ENCODE data around the gene ITPR2.
"Not testable (repeated sequence)": the region's sequence is repeated elsewhere in the genome, so short reads cannot be mapped to it uniquely, and the experiment has no call there.

ITPR2 gene

DNA sequence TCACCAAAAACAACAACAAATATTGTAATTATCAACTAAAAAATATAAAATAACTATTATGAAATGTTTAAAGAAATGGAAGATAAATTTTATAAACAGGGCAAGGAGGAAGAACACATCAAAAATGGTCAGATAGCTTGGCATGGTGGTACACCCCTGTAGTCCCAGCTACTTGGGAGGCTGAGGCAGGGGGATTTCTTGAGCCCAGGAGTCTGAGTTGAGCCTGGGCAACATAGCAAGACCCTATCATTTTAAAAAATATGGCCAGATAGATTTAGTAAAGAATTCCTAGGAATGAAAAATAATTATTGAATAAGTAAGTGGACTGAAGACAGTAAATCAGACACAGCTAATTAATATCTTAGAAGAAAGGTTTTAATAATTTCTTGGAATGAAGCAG lies 32.6 kb downstream of the ITPR2 start:
- no peaks in the 10 kb centered on the region for H3K9me3 Mint-ChIP-seq
- H3K27me3 Mint-ChIP-seq, result no peaks in the 10 kb centered on the region
- no peak for DNase-seq (ENCODE audit: low spot score in 2 of 2)
- H3K27ac Mint-ChIP-seq, result no peak overlapping the region
- H3K36me3 Mint-ChIP-seq, result peaks cover 5% of the 10 kb centered on the region
- ATAC-seq (ENCODE audit: low read depth), result no peak
- H3K4me3 Mint-ChIP-seq, result no peak overlapping the region
- peaks cover 23% of the 10 kb centered on the region for H3K4me1 Mint-ChIP-seq

DNA sequence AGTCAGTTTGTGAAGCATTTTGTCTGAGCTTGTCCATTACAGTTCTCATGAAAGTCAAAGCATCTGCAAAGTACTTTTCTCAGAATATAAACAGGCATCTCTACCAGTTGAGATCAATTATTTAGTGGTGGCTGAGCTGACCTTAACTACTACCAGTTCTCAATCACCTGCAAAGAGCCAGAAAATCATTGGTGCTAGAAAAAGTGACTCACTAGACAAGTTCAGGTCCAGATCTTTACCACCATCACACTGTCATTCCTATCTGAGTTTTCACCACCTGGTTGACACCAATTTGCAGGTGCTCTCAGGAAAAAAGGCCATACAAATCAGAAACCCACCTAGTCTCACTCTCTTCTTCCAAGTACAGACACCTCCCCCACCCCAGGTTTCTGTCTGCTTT lies 33.3 kb downstream of the ITPR2 start:
- Mint-ChIP-seq H3K4me1 (peaks cover 22% of the 10 kb centered on the region), H3K36me3 (peaks cover 5% of the 10 kb centered on the region), H3K27ac (peak overlapping the region; percentile 39), H3K9me3 (no peaks in the 10 kb centered on the region), H3K27me3 (no peaks in the 10 kb centered on the region), H3K4me3 (no peak overlapping the region)
- DNase-seq (ENCODE audit: low spot score in 2 of 2), result no peak
- ATAC-seq (ENCODE audit: low read depth), result no peak

DNA sequence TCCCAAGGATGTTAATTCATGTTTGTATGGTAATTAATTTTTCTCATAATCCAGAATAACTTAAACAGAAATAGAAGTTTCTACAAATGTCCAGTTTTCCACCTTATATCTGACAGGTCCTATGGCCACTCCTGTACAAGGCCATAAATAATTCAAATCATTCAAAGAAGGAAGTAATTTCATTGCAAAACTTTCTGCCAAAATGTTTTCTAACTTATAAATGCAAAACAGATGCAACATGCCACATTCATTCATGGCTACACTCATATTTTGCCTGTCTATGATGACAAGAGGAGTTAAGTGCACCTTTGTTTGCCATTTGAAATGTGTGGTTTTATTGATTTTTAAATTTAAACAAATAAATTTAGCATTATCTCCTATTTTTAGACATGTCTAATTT lies 34.4 kb downstream of the ITPR2 start:
- Mint-ChIP-seq H3K36me3 (peaks cover 5% of the 10 kb centered on the region), H3K4me1 (peaks cover 22% of the 10 kb centered on the region), H3K27ac (peak overlapping the region; percentile 8), H3K27me3 (no peaks in the 10 kb centered on the region), H3K4me3 (no peak overlapping the region), H3K9me3 (no peaks in the 10 kb centered on the region)
- DNase-seq (ENCODE audit: low spot score in 2 of 2) (no peak), ATAC-seq (ENCODE audit: low read depth) (peak; percentile 17)

DNA sequence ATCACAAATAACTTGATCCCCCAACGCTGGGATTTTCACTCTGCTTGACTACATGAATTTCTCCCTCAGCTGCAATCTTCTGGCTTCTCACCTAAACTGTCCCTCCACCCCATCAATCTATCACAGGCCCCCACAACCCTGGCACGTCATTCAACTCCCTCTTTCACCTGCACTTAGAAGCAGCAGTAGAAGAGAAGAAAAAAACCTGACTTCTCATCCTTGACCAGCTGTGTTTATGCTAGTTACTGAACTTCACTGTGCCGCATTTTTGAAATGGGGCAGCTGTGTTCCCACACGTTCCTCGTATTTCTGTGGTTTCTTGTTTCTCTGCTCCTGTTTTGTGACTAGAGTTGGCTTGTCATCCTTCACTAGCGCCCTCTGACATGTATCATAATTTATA lies 35.0 kb downstream of the ITPR2 start:
- Mint-ChIP-seq H3K4me1 (peaks cover 17% of the 10 kb centered on the region), H3K36me3 (peaks cover 5% of the 10 kb centered on the region), H3K9me3 (no peaks in the 10 kb centered on the region), H3K27ac (peak overlapping the region; percentile 8), H3K4me3 (no peak overlapping the region), H3K27me3 (no peaks in the 10 kb centered on the region)
- ATAC-seq (ENCODE audit: low read depth) (peak; percentile 79), DNase-seq (ENCODE audit: low spot score in 2 of 2) (no peak)

DNA sequence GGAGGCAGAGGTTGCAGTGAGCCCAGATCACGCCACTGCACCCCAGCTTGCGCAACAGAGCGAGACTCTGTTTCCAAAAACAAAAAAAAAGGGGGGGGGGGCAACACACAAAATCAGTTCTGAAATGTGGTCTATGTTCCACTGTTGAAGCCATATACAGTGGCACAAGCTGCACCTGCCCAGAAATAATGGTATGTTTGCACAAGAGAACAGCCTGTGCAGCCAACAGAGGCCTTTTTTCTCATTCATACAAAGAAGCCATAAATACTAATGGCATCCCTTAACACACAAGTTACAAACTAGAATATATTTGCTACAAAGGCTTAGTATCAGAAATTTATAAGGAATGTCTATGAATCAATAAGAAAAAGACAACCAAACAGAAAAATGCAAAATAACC lies 37.1 kb downstream of the ITPR2 start:
- peaks cover 21% of the 10 kb centered on the region for H3K4me1 Mint-ChIP-seq
- no peaks in the 10 kb centered on the region for H3K27me3 Mint-ChIP-seq
- DNase-seq (ENCODE audit: low spot score in 2 of 2), result no peak
- peaks cover 2% of the 10 kb centered on the region for H3K36me3 Mint-ChIP-seq
- no peak overlapping the region for H3K27ac Mint-ChIP-seq
- ATAC-seq (ENCODE audit: low read depth), result no peak
- no peak overlapping the region for H3K4me3 Mint-ChIP-seq
- H3K9me3 Mint-ChIP-seq, result no peaks in the 10 kb centered on the region

DNA sequence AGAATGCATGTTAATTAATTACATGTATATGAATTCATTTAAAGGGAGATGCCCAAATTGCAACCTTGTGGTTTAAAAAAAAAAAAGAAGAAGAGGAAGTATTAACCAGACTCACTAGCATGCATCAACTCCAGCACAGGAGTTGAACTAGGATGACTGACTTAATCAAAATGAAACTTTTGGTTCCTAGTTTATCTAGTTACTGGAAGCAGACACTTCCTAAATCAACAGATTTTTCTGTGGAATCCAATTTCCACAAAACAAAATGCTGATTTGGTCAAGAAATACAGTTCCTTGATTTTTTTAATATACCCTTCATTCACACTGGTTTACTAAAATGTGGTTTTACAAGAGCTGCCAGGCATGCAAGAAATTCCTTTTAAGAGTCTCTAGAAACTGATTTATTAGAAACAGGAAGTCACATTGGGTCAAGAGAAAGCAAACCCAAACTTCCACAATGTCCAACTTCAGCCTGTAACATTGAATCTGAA lies 41.6 kb downstream of the ITPR2 start:
- DNase-seq (ENCODE audit: low spot score in 2 of 2), result peak in 1 of 2 donors; percentile 18
- Mint-ChIP-seq H3K36me3 (peaks cover 11% of the 10 kb centered on the region), H3K27ac (no peak overlapping the region), H3K4me3 (no peak overlapping the region), H3K27me3 (no peaks in the 10 kb centered on the region), H3K9me3 (no peaks in the 10 kb centered on the region), H3K4me1 (peaks cover 14% of the 10 kb centered on the region)
- peak; percentile 95 for ATAC-seq (ENCODE audit: low read depth)

DNA sequence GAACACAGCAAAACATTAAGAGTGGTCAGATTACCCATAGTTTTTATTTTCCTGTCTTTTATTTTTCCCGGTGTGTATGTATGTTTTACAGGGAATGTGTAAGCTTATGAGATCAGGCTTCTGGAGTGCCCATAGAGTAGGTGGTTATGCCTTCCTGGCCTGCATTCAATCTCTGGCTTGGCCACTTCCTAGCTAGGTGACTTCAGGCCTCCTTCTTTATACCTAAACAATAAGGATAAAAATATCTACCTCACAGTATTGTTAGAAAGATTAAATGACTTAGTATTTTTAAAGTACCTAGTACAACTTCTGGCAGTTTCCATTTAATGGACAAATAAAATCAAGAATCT lies 42.4 kb downstream of the ITPR2 start:
- no peaks in the 10 kb centered on the region for H3K27me3 Mint-ChIP-seq
- H3K4me3 Mint-ChIP-seq, result no peak overlapping the region
- H3K36me3 Mint-ChIP-seq, result peaks cover 11% of the 10 kb centered on the region
- no peaks in the 10 kb centered on the region for H3K9me3 Mint-ChIP-seq
- H3K4me1 Mint-ChIP-seq, result peaks cover 14% of the 10 kb centered on the region
- no peak overlapping the region for H3K27ac Mint-ChIP-seq
- no peak for ATAC-seq (ENCODE audit: low read depth)
- no peak for DNase-seq (ENCODE audit: low spot score in 2 of 2)

DNA sequence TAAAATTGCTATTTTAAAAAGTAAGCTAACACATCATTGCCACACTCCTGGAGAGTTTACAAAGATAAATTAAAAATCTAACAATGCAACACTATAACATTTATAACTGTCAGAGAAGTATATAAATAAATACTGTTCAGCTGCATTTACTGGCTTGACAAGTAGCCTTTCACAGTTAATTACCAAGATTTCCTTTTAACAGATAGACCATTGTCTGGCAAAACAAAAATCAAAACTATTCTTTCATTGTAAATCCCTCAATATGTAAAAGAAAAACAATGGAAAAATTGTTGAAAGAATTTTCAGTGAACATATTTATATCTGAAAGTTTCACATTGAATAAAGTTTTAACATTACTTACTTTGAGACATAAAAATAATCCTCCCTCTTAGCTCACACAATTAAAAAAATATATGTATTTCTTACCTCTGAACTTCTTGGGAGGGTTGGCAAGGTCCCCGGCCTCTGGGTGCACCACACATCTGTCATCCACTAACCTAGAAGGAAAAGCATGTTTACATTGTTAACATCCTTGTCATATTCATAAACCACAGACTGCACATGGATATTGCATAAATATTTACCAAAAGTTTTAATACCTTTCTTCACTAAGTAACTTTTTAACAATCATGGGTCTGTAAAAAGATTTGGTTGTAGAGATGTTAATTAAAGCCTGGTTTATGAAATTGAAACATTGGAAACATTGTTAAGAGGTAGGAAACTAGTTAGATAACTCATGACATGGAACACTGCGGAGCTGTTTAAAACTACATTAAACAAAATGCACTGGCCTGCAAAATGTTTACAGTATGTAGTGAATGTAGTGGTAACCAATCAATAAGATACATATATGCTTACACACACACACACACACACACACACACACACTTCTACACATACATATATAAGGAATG lies 43.0 kb downstream of the ITPR2 start:
- no peaks in the 10 kb centered on the region for H3K27me3 Mint-ChIP-seq
- DNase-seq (ENCODE audit: low spot score in 2 of 2) (no peak), ATAC-seq (ENCODE audit: low read depth) (no peak)
- no peak overlapping the region for H3K27ac Mint-ChIP-seq
- no peak overlapping the region for H3K4me3 Mint-ChIP-seq
- peaks cover 11% of the 10 kb centered on the region for H3K36me3 Mint-ChIP-seq
- peaks cover 14% of the 10 kb centered on the region for H3K4me1 Mint-ChIP-seq
- H3K9me3 Mint-ChIP-seq, result no peaks in the 10 kb centered on the region

DNA sequence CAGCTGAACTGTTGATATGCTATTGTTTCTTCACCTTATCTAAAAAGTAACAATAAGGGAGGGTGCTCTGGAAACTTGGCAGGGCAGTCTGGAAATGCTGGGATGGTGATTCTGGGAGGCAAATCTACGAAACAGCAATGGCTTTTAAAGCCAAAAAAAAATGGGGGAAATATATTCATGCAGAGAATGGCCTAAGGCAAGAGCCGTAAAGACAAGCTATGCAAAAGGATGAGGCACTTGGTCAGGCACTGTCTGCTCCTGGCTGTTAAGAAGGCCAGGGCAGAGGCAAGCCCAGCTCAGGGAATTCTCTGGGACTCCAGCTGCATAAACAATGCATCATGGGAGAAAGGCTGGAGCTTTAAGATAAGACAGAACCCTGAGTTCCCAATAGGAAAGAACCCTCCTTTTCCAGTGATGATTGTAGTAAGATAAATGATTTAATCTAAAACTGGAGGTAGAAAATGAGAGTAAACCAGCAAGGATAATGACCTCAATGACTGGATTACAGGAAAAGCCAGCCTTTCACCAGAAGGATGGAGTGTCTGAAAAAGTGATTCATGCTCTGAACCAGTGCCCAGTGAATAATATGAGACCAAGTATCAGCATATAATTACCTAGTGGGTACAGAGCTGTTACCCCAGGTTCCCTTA lies 46.0 kb downstream of the ITPR2 start:
- H3K4me3 Mint-ChIP-seq, result no peak overlapping the region
- ATAC-seq (ENCODE audit: low read depth), result no peak
- no peak overlapping the region for H3K27ac Mint-ChIP-seq
- peaks cover 7% of the 10 kb centered on the region for H3K4me1 Mint-ChIP-seq
- H3K27me3 Mint-ChIP-seq, result no peaks in the 10 kb centered on the region
- no peaks in the 10 kb centered on the region for H3K9me3 Mint-ChIP-seq
- no peak for DNase-seq (ENCODE audit: low spot score in 2 of 2)
- H3K36me3 Mint-ChIP-seq, result peaks cover 18% of the 10 kb centered on the region

DNA sequence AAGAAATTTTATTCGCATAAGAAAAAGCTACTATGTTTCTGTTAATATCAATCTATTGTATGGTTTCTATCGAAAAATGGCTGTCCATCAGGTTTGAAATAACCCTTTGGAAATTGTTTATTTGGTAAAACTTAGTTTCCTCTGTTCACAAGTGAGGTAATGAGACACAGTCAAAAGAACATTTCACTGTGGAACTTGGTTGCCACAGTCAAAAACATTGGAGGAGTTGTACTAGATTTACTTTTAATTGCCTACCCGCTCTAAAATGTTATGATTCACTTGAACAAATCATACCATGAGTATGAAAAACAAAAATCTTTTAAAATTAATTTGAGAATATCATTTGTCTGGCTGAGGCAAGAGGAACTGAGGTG lies 46.5 kb downstream of the ITPR2 start:
- no peak for ATAC-seq (ENCODE audit: low read depth)
- H3K27ac Mint-ChIP-seq, result no peak overlapping the region
- DNase-seq (ENCODE audit: low spot score in 2 of 2), result no peak
- no peak overlapping the region for H3K4me3 Mint-ChIP-seq
- H3K4me1 Mint-ChIP-seq, result peaks cover 7% of the 10 kb centered on the region
- H3K27me3 Mint-ChIP-seq, result no peaks in the 10 kb centered on the region
- no peaks in the 10 kb centered on the region for H3K9me3 Mint-ChIP-seq
- peaks cover 19% of the 10 kb centered on the region for H3K36me3 Mint-ChIP-seq

DNA sequence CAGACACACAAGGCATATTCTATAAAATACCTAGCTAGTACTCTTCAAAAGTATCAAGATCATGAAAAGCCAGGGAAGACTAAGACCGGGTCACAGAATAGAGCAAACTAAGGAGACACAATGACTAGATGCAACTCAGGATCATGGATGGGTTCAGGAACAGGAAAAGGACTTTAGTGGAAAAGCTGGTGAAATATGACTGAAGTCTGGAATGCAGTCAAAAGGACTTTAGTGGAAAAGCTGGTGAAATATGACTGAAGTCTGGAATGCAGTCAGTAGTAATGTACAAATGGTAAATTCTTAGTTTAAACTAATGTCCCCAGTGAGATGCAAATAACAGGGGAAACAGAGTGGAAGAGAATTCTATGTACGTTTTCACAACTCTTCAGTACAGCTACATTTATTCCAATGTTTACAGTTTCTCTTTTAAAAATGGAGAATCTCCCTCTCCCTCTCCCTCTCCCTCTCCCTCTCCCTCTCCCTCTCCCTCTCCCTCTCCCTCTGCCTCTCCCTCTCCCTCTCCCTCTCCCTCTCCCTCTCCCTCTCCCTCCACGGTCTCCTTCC lies 49.1 kb downstream of the ITPR2 start:
- not testable (repeated sequence) for H3K9me3 Mint-ChIP-seq; H3K27ac Mint-ChIP-seq; H3K27me3 Mint-ChIP-seq; DNase-seq (ENCODE audit: low spot score in 2 of 2); H3K4me1 Mint-ChIP-seq; ATAC-seq (ENCODE audit: low read depth); H3K4me3 Mint-ChIP-seq
- peaks cover 33% of the 10 kb centered on the region for H3K36me3 Mint-ChIP-seq

DNA sequence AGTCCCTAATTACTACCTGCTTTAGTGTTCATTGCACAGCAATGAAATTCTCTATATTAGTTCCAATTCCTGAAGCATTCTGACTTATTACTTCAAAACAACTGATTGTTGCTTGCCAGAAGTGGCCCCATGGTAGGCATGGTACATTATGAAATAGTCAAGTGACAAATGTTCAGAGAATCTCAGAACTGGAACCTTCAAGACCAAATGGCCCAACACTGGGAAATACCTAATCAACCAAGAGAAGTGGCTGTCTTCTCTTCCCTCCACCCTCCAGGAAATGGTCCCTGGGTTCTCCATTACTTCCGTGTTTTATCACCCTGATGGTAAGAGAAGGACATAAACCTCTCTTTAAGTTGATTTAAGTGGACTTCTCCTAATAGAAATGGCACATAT lies 49.9 kb downstream of the ITPR2 start:
- DNase-seq (ENCODE audit: low spot score in 2 of 2), result no peak
- Mint-ChIP-seq H3K4me3 (no peak overlapping the region), H3K4me1 (peaks cover 5% of the 10 kb centered on the region), H3K9me3 (peaks cover 2% of the 10 kb centered on the region), H3K36me3 (peaks cover 30% of the 10 kb centered on the region), H3K27ac (no peak overlapping the region), H3K27me3 (no peaks in the 10 kb centered on the region)
- ATAC-seq (ENCODE audit: low read depth), result no peak

DNA sequence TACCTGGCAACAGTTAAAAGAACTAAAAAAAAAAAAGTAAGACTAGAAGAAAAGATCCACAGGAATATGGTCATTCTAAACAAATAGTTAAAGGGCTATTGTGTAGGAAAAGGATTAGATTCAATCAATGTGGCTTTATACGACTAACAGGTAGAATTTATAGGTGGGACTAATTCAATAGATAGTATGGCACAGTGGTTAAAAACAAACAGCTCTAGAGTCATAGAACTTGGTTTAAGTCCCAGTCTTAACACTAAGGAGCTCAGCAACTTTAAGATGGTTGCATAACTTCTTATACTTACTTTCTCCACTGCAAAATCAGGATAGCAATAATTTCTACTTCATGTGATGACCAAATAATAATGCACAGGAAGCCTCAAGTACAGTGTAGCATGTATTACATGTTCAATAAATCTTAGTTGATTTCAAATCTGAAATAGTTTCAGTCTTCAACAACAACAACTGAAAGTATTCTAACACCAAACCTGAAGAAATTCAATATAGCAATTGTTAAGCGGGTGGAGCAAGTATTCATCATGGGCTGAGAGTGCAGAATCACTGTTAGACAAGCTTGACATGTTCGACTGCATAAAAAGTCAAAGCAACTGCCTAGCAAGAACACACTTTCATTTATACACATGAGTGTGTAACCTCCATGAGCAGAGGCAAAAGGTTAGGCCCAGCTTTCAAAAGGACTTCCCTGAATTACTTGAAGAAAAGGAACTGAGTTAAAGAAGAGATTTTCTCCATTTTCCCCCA lies 50.4 kb downstream of the ITPR2 start:
- Mint-ChIP-seq H3K9me3 (peaks cover 2% of the 10 kb centered on the region), H3K4me3 (no peak overlapping the region), H3K27me3 (no peaks in the 10 kb centered on the region), H3K36me3 (peaks cover 32% of the 10 kb centered on the region), H3K4me1 (peaks cover 5% of the 10 kb centered on the region), H3K27ac (no peak overlapping the region)
- DNase-seq (ENCODE audit: low spot score in 2 of 2) (no peak), ATAC-seq (ENCODE audit: low read depth) (no peak)

DNA sequence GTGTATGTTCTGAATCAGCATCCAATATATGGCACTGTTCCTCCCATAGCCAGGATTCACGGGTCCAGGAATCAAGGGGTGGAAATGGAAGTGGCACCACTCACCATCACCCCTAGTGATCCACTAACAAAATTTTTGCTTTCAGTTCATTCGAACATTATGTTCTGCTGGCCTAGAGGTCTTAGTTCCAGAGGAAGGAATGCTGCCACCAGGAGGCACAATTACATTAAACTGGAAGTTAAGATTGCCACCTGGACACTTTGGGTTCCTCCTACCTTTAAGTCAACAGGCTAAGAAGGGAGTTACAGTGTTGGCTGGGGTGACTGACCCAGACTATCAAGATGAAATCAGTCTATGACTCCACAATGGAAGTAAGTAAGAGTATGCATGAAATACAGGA lies 52.3 kb downstream of the ITPR2 start:
- not testable (repeated sequence) for H3K27me3 Mint-ChIP-seq; H3K4me1 Mint-ChIP-seq; H3K9me3 Mint-ChIP-seq; H3K4me3 Mint-ChIP-seq; ATAC-seq (ENCODE audit: low read depth); DNase-seq (ENCODE audit: low spot score in 2 of 2)
- peak overlapping the region; percentile 40 for H3K27ac Mint-ChIP-seq
- peaks cover 42% of the 10 kb centered on the region for H3K36me3 Mint-ChIP-seq

Data from memory B cell (primary cell).